ENCODE results near the gene ZNF777.
"Not testable (repeated sequence)": the region's sequence is repeated elsewhere in the genome, so short reads cannot be mapped to it uniquely, and the experiment has no call there.

The ZNF777 gene

DNA sequence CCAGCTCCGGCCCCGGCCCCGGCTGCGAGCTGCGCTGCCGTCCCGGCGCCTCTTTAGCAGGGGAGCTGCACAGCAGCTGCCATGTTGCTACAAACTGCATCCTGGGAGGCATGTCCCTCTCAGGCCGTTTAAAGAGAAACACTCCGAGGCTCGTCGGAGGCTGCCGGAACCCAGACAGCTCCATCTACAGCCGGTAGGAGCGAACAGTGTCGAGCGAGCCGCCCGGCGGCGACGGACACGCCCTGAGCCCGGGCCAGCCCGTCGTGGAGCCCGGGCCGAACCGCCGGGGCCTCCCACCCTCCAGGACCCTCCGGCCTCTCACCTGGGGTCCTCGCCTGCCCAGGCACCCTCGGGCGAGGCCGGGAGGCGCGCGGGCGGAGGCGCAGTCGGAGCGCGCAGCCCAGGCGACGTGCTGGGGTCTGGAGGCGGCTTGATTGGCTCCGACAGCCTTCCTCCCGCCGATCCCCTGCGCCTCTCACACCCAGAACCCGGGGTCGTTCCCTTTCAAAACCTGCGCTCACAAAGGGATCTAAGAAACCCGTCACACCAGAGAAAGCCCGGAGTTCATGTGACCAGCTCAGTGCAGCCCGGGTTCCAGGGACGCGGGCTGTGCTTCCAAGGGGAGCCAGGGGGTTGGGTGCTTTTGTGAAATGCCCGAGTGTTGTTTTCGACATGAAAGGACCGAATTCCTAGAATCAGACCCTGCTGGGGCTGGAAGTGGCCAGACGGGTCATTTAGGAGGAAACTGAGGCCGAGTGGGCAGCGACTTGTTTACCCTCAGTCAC, at the start of gene ZNF777:
Gene ZNF777, minus strand, starts transcription at position 570 of the 785 bp plus-strand sequence. CDS start 5,040 bp downstream, outside the sequence.
- peak; percentile 94 for DNase-seq (ENCODE audit: low spot score)

DNA sequence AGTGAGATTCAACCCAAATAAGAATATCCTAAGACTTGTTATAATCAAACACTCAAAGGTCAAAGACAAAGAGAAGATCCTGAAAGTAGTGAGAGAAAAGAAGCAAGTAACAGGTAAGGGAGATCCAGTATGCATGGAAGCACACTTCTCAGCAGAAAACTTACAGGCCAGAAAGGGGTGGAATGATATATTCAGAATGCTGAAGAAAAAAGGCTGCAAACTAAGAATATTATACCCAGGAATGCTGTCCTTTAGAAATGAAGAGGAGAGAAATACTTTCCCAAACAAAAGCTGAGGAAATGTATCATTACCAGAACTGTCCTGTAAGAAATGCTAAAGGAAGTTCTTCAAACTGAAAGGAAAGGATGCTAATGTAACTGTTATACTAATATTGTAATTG, 49.4 kb upstream of the ZNF777 start:
- DNase-seq (ENCODE audit: low spot score): no peak

DNA sequence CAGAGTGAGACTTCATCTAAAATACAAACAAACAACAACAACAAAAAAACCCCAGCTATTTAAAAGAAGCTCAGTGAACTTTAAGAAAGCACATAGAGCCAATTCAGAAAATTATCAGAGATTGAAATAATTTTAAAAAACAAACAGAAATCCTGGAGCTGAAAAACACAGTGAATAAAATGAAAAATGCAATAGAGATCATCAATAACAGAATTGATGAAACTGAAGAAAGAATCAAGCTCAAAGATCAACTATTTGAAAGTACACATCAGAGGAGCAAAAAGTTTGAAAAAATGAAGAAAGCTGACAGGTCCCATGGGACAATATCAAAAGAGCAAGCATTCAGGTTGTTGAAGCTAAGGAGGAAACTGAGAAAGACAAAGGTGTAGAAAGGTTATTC, 48.9 kb upstream of the ZNF777 start:
- DNase-seq (ENCODE audit: low spot score): no peak

GRCh38 chr7:149505551-149505950, 44.7 kb upstream of the ZNF777 start:
- no peak for DNase-seq (ENCODE audit: low spot score)

DNA sequence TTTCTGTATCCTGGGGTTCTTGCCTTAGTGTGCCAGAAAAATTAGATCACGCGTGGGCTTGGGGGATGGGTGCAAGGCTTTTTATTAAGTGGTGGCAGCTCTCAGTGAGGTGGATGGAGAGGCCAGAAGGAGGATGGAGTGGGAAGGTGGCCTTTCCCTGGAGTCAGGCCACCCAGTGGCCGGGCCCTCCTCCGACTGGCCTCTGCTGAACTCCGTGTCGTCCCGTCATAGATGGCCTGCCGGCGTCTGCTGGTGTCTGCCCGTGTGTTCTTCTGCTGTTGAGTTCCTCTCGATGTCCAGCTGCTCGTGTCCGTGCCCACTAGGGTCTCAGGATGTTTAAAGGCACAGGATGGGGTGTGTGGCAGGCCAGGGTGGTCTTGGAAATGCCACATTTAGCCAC, 40.8 kb upstream of the ZNF777 start:
- DNase-seq (ENCODE audit: low spot score): no peak

- DNase-seq (ENCODE audit: low spot score): no peak
These were observed 40.0 kb upstream of the ZNF777 start for GRCh38 chr7:149500910-149501309.

GRCh38 chr7:149500201-149500600, 39.3 kb upstream of the ZNF777 start:
- no peak for DNase-seq (ENCODE audit: low spot score)

- no peak for DNase-seq (ENCODE audit: low spot score)
These were observed 37.9 kb upstream of the ZNF777 start for GRCh38 chr7:149498811-149499210.

GRCh38 chr7:149497467-149498261, 36.8 kb upstream of the ZNF777 start, which contains the start of gene ZNF746:
Gene ZNF746 (minus strand): TSS chr7:149497809. CDS start chr7:149497536, 273 bp downstream.
- DNase-seq (ENCODE audit: low spot score): peak; percentile 86

DNA sequence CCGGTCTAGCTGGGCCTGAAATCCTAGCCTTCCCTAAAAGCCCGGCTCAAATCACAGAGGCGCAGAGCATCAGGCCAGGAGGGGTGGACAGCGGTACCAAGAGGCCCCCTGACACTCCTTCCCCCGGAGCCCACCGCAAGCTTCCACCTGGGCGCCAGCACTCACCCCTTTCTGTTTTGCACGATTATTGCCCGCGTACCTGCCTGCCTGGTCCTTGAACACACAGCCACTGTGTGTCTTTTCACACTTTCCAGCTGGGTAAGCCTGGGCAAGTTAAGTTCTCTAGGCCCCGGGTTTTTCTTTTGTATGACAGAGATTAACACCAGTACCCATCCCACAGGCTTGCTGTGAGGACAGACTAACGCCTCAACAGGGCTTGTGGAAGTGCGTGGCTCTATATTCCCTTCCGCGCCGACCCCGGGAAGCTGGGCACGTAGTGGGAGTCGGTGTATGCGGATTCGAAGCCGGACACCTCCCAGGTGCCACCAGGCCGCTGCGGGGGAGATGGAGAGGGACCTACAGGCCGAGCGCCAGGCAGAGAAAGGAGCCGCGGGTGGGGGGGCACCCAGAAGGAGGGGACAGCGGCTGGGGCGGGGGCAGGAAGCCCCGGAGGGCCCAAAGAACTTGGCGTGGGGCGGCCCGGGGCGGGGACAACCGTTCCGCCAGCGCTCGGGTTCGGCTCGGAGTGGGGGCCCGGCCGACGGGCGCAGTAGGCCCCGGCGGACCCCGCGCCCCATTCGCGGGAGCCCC, 36.0 kb upstream of the ZNF777 start:
- DNase-seq (ENCODE audit: low spot score): peak; percentile 49

DNA sequence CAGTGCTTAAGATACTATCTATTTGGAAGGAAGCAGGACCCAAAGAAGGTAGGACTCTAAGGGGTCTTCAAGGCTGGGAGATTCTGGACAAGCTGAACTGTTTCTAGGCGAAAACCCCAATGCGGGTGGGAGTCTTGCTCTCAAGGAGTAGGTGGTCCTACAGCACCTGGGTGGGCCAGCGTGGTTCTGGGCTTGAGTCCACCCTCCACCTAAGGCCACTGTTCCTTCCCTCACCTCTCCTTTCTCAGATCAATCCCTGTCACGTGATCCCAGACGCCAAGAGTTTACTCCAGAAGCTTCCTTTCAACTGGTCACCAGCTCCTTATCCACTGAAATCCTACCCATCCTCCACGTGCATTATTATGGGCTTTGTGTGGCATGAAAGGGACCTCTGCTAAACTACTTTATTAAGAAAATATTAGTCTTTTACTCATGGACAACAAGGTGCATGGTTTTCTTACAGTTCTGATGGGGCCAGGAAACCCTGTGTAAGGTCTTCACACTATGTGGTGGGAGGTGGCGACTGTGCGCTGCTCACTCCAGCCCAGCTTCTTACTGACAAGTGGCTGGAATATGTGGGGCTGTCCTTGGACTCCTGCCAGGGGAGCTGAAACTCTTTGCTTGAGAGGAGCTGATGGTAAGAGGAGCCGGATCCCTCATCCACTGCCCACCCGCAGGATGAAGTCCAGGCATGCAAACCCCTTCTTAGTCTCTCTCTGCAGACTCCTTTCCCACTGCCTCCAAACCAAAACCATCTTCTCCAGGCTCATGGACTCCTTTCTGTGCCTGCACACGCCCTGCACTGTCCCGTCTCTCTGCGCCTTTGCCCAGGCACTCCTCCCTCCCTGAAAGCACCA, 35.2 kb upstream of the ZNF777 start:
- no peak for DNase-seq (ENCODE audit: low spot score)

GRCh38 chr7:149494738-149495368, 34.0 kb upstream of the ZNF777 start:
- no peak for DNase-seq (ENCODE audit: low spot score)

DNA sequence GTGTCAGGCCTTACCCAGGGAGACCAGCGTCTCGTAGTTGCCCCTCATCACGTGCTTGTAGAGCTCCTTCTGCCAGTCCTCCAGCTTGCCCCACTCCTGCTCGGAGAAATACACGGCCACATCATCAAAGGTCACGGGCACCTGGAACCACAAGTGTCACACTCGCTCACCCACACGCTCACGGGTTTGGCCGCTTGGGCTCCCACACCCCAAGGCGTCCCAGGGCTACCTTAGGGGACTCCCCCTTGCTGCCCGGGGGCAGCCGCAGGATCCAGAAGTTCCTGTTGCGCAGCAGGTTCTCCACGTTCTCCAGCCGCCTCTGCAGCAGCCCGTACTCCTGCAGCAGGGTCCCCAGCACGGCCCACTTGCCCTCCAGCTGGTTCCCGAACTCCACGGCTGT, 33.1 kb upstream of the ZNF777 start:
- DNase-seq (ENCODE audit: low spot score): not testable (repeated sequence)

- no peak for DNase-seq (ENCODE audit: low spot score)
These were observed 32.5 kb upstream of the ZNF777 start for GRCh38 chr7:149493366-149493765.

- DNase-seq (ENCODE audit: low spot score): no peak
These were observed 29.4 kb upstream of the ZNF777 start for GRCh38 chr7:149490083-149490760.

DNA sequence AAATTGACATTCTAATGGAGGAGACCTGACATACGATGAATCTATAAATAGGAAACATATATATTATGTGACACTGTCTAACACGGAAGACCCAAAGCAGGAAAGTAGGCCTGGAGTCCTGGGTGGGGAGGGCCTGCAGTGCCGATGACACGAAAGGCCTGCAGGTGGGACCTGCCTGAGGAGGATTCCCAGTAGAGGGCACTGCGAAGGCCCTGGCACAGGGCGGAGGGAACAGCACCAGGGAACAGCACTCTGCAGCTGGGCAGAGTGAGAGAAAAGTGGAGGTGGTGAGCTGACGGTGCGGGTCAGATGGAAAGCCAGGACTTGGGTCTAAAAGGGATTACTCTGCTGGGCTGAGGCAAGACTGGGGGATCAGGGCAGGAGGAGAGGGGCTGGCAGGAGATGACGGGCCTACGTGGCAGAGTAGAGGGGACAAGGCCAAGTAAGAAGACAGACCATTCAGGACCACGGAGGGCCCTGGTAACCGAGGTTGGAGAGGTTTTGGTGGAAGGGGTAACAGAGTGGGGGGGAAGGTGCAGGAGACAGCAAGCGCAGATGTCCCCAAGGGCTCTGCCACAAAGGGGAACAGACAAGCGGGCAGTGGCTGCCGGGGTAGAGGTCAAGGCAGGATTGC, 28.6 kb upstream of the ZNF777 start:
- DNase-seq (ENCODE audit: low spot score): peak; percentile 40

DNA sequence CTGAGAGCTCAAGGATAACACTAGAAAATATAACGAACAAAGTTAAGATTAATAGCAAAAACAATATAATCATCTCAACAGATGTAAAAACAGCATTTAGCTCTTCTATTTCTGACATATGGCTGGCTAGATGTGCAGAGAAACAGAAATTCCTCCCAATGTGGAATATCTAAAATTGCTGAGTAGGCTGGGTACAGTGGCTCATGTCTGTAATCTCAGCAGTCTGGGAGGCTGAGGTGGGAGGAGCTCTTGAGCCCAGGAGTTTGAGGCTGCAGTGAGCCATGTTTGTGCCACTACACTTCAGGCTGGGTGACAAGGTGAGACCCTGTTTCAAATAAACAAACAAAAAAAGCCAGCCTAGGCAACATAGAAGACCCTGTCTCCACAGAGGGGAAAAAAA, 18.7 kb upstream of the ZNF777 start:
- no peak for DNase-seq (ENCODE audit: low spot score)

GRCh38 chr7:149478754-149479153, 17.9 kb upstream of the ZNF777 start:
- no peak for DNase-seq (ENCODE audit: low spot score)

DNA sequence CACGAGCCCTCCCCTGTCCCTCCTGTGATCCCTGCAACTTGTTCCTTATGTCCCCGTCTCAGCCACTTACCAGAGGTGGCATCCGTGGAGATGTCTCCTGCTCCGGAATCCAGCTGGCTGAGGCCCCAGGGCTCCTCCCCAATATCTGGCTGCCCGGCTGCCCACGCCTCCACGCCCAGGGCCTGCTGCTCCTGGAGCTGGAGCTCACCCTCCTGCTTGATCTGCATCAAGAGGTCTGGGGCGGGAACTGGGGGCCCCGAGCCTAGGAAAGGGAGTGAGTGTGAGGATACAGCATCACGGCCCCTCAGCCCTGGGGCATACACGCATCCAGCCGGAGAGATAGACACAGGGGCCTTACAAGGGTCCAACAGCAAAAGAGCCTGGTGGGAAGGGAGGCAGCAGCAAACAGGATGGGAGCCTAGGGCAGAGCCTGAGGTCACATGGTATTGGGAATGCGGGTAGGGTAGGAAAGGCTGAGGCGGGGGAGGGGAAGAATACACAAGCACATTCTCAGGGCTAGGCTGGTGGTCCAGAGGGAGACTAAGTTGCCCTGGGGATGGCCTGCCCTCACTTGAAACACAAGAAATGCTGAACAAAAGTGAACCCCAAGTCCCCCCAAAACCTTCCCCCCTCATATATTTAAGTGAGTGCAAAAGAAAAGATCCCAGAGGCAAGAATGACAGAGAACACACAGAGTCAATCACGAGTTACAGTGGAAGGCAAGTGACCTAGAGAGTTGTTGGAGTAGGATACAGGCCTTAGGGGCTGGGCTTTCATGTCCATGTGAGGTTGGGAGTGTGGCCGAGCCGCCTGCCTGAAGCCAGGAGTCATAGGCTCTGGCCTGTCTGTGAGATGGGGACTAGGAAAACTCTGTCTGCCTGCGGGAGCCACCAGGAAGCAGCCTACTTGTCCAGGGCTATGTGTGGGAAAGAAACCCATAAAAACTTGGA, 16.9 kb upstream of the ZNF777 start:
- no peak for DNase-seq (ENCODE audit: low spot score)
